Measurements from ENCODE around the gene ADARB1.

GRCh38 chr21:45132841-45133573 lies 58.6 kb downstream of the ADARB1 start:
- TF ChIP-seq EZH2 (IDR thresholded peaks at IDR 0.05; ENCODE audit: borderline replicate concordance, low read depth, low read length, poor library complexity, severe bottlenecking) (no peak), CTCF (conservative IDR thresholded peaks at IDR 0.05; ENCODE audit: low read depth, low read length) (no peak)
